GM19438 (cell line): ENCODE measurements around the gene SAMD8.
"Not testable (repeated sequence)": the region's sequence is repeated elsewhere in the genome, so short reads cannot be mapped to it uniquely, and the experiment has no call there.

Source experiments
- ATAC-seq: cut with Tn5 transposase; IDR thresholded peaks from one replicate; pipeline ENCODE4 v1.9.1; 2021; ENCODE audit warnings: low read depth; ENCODE audit not compliant: unreplicated experiment

Gene SAMD8

DNA sequence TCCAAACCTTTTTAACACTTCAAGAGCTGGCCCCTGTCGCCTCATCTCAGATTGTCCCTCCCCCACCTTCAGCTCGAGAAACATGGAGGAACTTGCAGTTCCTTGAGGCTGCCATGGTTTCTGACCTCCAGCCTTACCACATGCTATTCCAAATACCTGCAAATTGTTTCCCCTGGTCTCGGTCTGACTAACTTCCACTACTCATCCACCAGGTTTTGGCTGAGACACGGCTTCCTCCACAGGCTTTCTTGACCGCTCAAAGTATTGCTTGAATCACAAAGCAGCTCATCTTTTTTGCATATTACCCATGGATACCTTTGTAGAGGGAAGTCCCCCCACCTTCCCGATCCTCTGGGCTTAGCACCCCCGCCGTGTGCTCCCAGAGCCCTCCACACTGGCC lies 5.2 kb upstream of the SAMD8 start:
- no peak for ATAC-seq

GRCh38 chr10:75106891-75107290 lies 4.6 kb upstream of the SAMD8 start:
- ATAC-seq, result not testable (repeated sequence)

DNA sequence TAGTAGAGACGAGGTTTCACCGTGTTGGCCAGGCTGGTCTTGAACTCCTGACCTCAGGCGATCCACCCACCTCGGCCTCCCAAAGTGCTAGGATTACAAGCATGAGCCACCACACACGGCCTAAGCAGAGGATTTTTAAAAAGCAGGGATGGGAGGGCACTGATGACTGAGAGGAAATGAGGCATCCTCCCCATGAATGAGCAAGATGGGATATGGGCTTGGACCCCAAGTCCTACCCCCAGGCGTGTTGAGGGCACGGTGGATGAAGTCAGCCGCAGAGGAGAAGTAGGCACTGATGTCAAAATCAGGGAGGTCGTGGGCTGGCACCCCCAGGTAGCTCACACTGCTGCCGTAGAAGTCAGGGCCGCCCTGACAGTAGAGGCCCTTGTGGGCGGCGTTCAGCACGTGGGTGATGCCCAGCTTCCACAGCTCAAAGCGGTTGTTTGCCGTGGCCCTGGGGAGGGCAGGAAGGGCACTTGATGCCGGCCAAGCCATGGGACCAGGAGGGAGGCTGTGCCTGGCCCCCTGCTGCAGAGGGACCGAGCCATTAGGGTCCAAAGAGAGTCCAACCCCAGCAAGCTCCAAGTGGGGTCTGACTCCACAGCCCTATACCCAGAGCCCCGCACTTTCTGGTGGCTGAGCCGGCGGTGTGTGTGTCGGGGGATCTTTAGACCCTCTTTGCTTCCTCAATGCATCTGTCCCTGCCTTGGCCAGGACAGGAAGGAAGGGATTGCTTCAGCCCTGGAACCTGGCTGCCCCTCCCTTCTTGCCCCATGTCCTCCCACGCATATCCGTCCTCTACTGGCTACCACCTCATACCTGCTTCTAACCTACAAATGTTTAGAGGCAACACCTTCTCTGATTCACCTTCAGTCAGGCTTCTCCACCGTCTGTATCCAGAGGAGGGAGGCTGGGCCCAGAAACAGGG lies 3.4 kb upstream of the SAMD8 start:
- ATAC-seq, result no peak

- no peak for ATAC-seq
These were observed 2.6 kb upstream of the SAMD8 start for GRCh38 chr10:75108684-75109458.

DNA sequence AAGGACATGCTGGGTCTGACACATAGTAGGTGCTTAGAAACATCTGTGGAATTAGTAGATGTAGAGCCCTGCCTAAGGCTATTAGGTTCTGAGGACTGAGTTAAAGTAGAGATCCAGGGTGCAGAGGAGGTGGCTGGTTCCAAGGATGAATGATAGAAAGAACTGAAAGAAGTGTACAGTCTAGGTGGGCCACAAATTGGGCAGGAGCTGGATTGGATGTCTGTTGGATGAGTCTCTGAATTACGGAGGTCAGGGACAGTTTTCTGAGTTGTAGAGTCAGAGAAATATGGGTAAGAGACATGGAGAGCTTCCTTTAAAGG lies 2.0 kb upstream of the SAMD8 start:
- ATAC-seq, result no peak

DNA sequence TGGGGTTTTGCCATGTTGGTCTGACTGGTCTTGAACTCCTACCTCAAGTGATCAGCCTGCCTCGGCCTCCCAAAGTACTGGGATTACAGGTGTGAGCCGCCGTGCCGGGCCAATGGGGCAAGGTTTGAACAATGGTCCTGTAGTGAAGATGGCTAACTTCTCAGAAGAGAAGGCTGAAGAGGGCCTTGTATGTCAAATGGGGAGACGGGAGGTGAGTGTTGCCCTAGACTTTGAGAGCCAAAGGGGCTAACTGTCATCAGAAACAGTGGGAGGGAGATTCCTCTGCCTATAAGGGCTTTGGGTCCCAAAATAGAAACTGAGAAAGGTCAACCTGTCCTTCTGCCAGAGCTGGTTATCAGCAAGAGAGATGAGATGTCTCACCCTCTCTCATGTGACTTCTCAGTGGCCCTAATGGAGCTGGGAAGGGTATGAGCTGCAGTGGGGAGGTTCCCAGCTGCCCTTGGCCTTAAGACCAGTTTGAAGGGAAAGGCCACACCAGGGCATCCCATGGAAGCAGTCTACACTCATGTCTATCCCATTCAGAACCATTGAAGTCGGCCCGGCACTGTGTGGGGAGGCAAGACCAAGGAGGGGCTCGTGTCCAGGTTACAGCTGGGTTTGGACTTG lies 1.3 kb upstream of the SAMD8 start:
- ATAC-seq, result no peak

GRCh38 chr10:75111907-75112679 lies 637 bp downstream of the SAMD8 start:
- peak; percentile 29 for ATAC-seq

- no peak for ATAC-seq
These were observed 3.7 kb downstream of the SAMD8 start for GRCh38 chr10:75115137-75115536.

GRCh38 chr10:75116941-75117775 lies 5.7 kb downstream of the SAMD8 start:
- ATAC-seq, result not testable (repeated sequence)

DNA sequence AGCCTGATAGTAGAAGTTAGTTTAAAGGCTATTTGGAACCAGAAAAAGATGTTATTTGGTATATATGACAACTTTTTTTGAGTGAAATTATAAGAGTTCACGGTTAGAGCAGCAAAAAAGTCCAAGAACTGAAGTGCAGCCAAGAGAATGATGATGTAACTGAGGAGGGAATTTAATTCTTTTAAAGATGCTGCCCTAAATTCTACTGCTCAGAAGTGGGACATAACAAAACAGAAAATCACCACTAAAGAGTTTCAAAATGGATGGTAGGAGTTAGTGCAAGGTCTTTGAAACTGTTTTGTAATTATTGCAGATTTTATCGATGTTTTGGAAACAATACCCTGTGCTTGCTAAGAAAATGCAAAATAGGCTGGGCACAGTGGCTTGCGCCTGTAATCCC lies 6.5 kb downstream of the SAMD8 start:
- no peak for ATAC-seq

- ATAC-seq, result not testable (repeated sequence)
These were observed 8.1 kb downstream of the SAMD8 start for GRCh38 chr10:75119444-75120066.

DNA sequence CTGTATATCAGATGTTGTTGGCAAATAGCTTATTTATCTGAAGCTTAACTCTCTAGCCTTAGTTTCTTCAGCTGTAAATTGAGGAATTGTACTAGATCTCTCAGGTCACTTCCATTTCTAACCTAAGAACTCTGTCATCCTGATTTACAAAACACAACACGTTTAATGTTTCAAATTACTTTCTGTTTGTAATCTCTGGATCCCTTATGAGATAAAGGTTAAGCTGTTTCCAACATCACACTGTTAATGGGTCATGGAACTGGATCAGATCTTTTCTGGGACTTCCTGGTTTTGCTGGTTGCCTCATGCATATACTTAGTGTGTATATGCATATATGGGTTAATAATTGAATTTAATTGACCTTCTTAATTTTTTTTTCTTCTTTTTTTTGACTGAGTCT lies 9.9 kb downstream of the SAMD8 start:
- no peak for ATAC-seq

DNA sequence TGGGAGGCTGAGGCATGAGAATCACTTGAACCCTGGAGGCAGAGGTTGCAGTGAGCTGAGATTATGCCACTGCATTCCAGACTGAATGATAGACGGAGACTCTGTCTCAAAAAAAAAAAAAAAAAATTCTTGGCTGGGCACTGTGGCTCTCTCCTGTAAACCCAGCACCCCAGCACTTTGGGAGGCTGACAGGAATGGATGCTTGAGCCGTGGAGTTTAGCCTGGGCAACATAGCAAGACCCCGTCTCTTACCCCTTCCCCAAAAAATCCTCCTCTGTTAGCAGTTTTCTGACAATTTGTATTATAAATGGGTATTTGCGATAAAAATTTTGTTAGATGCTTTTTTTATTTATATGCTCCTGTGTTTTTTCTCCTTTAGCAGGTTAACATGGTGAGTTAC lies 11.0 kb downstream of the SAMD8 start:
- no peak for ATAC-seq

- ATAC-seq, result no peak
These were observed 11.7 kb downstream of the SAMD8 start for GRCh38 chr10:75123088-75123682.

DNA sequence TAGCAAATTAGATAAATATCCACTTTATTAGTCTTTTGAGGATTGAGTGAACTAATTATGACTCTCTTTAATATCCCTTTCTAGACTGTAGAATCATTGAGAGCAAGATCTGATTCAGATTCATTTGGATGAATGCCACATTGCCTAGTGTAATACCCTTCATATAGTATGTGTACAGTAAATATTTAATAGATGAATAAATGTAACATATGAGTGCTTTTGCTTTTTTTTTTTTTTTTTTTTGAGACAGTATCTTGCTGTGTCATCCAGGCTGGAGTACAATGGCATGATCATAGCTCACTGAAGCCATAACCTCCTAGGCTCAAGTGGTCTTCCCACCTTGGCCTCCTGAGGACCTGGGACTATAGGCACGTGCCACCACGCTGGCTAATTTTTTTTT lies 14.8 kb downstream of the SAMD8 start:
- no peak for ATAC-seq

- no peak for ATAC-seq
These were observed 16.0 kb downstream of the SAMD8 start for GRCh38 chr10:75127471-75127870.

- not testable (repeated sequence) for ATAC-seq
These were observed 17.5 kb downstream of the SAMD8 start for GRCh38 chr10:75128985-75129384.

- ATAC-seq, result no peak
These were observed 18.1 kb downstream of the SAMD8 start for GRCh38 chr10:75129537-75129936.

DNA sequence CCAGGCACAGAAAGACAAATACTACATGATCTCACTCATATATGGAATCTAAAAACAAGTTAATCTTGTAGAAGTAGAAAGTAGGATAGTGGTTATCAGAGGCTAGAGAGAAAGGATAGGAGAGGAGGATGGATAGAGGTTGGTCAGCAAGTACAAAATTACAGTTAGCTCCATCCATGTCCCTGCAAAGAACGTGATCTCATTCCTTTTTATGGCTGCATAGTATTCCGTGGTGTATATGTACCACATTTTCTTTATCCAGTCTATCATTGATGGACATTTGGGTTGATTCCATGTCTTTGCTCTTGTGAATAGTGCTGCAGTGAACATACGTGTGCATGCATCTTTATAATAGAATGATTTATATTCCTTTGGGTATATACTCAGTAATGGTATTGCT lies 22.2 kb downstream of the SAMD8 start:
- ATAC-seq, result not testable (repeated sequence)
